NT2/D1 (cell line): ENCODE data around the gene PGM2L1.

ENCODE experiments used
- SUZ12 ChIP-seq: IDR thresholded peaks from 2 replicates; pipeline ENCODE4 v1.6.1; 2011; ENCODE audit not compliant: insufficient read length, insufficient read depth; ENCODE audit errors: extremely low read depth
- YY1 ChIP-seq: IDR thresholded peaks from 2 replicates; pipeline ENCODE4 v1.6.1; 2011; ENCODE audit not compliant: insufficient read length, insufficient read depth
- ZNF274 ChIP-seq: IDR thresholded peaks from 2 replicates; pipeline ENCODE4 v1.6.1; 2011; ENCODE audit warnings: mild to moderate bottlenecking, low read depth, low read length

DNA sequence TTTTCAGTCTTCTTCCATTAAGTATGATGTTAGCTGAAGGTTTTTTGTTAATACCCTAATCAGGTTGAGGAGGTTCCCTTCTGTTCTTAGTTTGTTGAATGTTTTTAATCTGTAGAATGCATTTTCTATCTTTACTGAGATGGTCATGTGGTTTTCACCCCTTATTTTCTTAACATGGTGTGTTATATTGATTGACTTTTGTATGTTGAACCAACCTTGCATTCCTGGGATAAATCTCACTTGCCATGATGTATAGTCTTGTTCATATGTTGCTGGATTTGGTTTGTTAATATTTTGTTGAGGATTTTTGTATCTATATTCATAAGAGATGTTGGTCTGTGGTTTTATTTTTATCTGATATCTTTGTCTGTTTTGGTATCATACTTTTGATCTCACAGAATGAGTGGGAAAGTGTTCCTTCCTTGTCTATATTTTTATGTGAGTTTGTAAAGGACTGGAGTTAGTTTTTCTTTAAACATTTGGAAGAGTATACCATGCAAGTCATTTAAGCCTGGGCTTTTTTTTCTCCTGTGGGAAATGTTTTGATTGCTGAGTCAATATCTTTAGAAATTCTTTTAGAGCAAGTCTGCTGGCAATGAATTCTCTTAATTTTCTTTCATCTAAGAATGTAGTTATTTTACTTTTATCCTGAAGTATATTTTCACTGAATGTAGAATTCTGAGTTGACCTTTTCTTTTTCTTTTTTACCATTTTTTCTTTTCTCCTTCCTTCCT is 81.3 kb downstream of the PGM2L1 start:
- TF ChIP-seq ZNF274 (no peak), SUZ12 (no peak), YY1 (no peak)
